Body of pancreas (tissue), 4 donors: ENCODE data around the gene ACOD1. TPM values are rescaled to one million over a fixed set of nuclear protein-coding genes. Genes with fewer than 3 reads are reported as not detected.
A peak's percentile ranks its signal among the peaks of the same experiment; 100 is the strongest.

Experiments used
- ATAC-seq: fragments of 150-250 bp; one replicate; pipeline ENCODE4 v1.9.1; 2016
- DNase-seq, 4 donors: peaks; one replicate each; pipeline ENCODE4 v3.0.0-alpha.2; 2019
- H3K27ac ChIP-seq, 4 donors: fragments of 200-600 bp; sonication (generic); 1 replicate in 3 of 4; 2 replicates in 1 of 4; pipeline versions ENCODE4 v1.5.1 to v1.6.1; 2016 to 2019; ENCODE audit warnings: mild to moderate bottlenecking in 1 of 4, mixed read lengths in 1 of 4, moderate library complexity in 1 of 4
- H3K27me3 ChIP-seq, 2 donors: fragments of 200-600 bp; sonication (generic); one replicate each; pipeline ENCODE4 v1.6.0; 2016; ENCODE audit warnings: mild to moderate bottlenecking in 1 of 2
- H3K36me3 ChIP-seq, 2 donors: fragments of 200-600 bp; sonication (generic); replicated peaks in 1 of 2; 2 replicates each; pipeline ENCODE4 v1.5.1; 2016; ENCODE audit warnings: low read depth in 2 of 2; ENCODE audit not compliant: insufficient read depth in 1 of 2
- H3K4me1 ChIP-seq: fragments of 200-600 bp; sonication (generic); one replicate; pipeline ENCODE4 v1.6.0; 2016
- H3K4me3 ChIP-seq, 2 donors: fragments of 200-600 bp; sonication (generic); 1 replicate in 1 of 2; 2 replicates in 1 of 2; pipeline ENCODE4 v1.5.1; 2016 to 2019
- H3K9me3 ChIP-seq, 3 donors: fragments of 200-600 bp; sonication (generic); 1 replicate in 2 of 3; 2 replicates in 1 of 3; pipeline ENCODE4 v1.5.1; 2016
- CTCF ChIP-seq, 7 experiments: fragments of 450-650 bp in 4 of 7; fragments of 200-600 bp in 3 of 7; sonication (generic) in 3 of 7; IDR thresholded peaks; one replicate each; pipeline ENCODE4 v1.5.1; 2016 to 2019; ENCODE audit warnings: antibody characterized with exemption in 7 of 7
- POLR2A ChIP-seq, 3 donors: fragments of 450-650 bp; IDR thresholded peaks; one replicate each; pipeline ENCODE4 v1.6.1; 2016; ENCODE audit warnings: antibody characterized with exemption in 3 of 3, mild to moderate bottlenecking in 2 of 3
- WGBS, 2 donors: methylation state at CpG; one replicate each; pipeline ENCODE4 v1.1.5; 2017; 5-methylcytosine and 5-hydroxymethylcytosine counted together
- intact Hi-C: fragments of 100-400 bp; cut with DNase I; formaldehyde crosslinking; loops from one replicate; pipeline ENCODE4 v1.15.1; 2023
- total RNA-seq, 2 donors: library from RNA; depleted of rRNA; stranded (reverse); fragments of >200 nt; gene quantifications; one replicate each; pipeline ENCODE4 v1.1.0, GENCODE V29; 2016

ACOD1 gene
- total RNA-seq, 2 donors from 2014 or later, result not detected

- intact Hi-C loops, result no loop called here
- no peak for DNase-seq
- Histone ChIP-seq H3K36me3 (no peaks in the 10 kb centered on the region), H3K9me3 (no peaks in the 10 kb centered on the region), H3K27me3 (no peaks in the 10 kb centered on the region), H3K4me1 (no peaks in the 10 kb centered on the region), H3K4me3 (no peak overlapping the region), H3K27ac (no peak overlapping the region)
- ATAC-seq, result no peak
- WGBS, 2 donors, result 63 to 73% methylated on average over 4 of the region's 4 CpGs
- TF ChIP-seq POLR2A (IDR thresholded peaks at IDR 0.05) (no peak), CTCF (IDR thresholded peaks at IDR 0.05) (no peak)
Measured at GRCh38 chr13:76932076-76932475, 16.2 kb upstream of the ACOD1 start.

DNA sequence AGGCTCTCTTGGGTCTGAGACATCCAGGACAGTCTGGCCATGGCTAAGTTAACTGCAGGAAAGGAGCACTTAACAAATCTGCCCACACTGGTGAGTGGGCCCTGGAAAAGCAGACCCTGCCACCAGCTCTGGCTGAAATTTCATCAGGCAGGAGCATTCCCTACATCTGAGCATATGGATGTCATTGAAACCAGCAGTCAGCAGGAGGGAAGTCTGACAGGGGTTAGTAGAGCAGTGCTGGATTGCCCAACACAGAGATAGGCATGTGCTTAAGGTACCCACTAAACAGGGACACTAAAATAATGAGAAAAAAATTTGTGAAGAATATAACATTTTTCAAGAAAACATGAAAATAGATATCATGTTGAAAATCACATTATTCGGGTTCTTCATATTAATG lies 13.6 kb upstream of the ACOD1 start:
- ATAC-seq, result no peak
- 94 to 97% methylated on average over 1 of the region's 1 CpG for WGBS, 2 donors
- intact Hi-C loops, result no loop called here
- Histone ChIP-seq H3K4me1 (no peaks in the 10 kb centered on the region), H3K9me3 (no peaks in the 10 kb centered on the region), H3K27ac (no peak overlapping the region), H3K4me3 (no peak overlapping the region), H3K36me3 (no peaks in the 10 kb centered on the region), H3K27me3 (no peaks in the 10 kb centered on the region)
- DNase-seq, result no peak
- TF ChIP-seq CTCF (IDR thresholded peaks at IDR 0.05) (no peak), POLR2A (IDR thresholded peaks at IDR 0.05) (no peak)

- H3K27me3 ChIP-seq, result no peaks in the 10 kb centered on the region
- no peak for TF ChIP-seq CTCF (IDR thresholded peaks at IDR 0.05)
- TF ChIP-seq POLR2A (IDR thresholded peaks at IDR 0.05), result no peak
- H3K9me3 ChIP-seq, result no peaks in the 10 kb centered on the region
- H3K4me1 ChIP-seq, result no peaks in the 10 kb centered on the region
- DNase-seq (no peak), ATAC-seq (no peak)
- no peak overlapping the region for H3K4me3 ChIP-seq
- intact Hi-C loops, result no loop called here
- no peak overlapping the region for H3K27ac ChIP-seq
- 68 to 84% methylated on average over 2 of the region's 2 CpGs for WGBS, 2 donors
- H3K36me3 ChIP-seq, result no peaks in the 10 kb centered on the region
Measured at GRCh38 chr13:76936763-76937162, 11.5 kb upstream of the ACOD1 start.

GRCh38 chr13:76937281-76937820 lies 11.0 kb upstream of the ACOD1 start:
- Histone ChIP-seq H3K27me3 (no peaks in the 10 kb centered on the region), H3K36me3 (no peaks in the 10 kb centered on the region), H3K27ac (no peak overlapping the region), H3K4me3 (no peak overlapping the region), H3K4me1 (no peaks in the 10 kb centered on the region), H3K9me3 (no peaks in the 10 kb centered on the region)
- TF ChIP-seq POLR2A (IDR thresholded peaks at IDR 0.05) (no peak), CTCF (IDR thresholded peaks at IDR 0.05) (no peak)
- WGBS, 2 donors, result 56 to 63% methylated on average over 2 of the region's 2 CpGs
- ATAC-seq, result no peak
- DNase-seq, result peak in 1 of 4 donors; percentile 24
- intact Hi-C loops, result no loop called here

DNA sequence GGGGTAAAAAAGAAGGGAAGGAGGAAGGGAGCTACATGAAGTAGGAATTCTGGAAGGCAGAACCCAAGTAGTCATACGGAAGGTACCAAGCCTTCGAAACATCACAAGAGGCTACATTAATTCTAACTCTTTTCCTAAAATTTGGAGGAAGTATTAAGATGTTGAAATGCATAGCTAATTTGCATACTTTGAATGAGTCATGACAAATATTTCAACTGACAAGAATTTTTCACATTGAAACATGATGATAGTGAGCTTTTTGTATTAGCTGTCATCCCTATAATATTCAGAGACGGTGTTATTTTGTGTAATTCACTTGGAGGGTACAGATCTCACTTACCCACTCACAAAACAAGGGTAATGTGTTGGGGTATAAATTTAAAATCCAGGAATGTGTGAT lies 9.1 kb upstream of the ACOD1 start:
- H3K4me1 ChIP-seq, result no peaks in the 10 kb centered on the region
- intact Hi-C loops, result no loop called here
- no peak for TF ChIP-seq POLR2A (IDR thresholded peaks at IDR 0.05)
- TF ChIP-seq CTCF (IDR thresholded peaks at IDR 0.05), result no peak
- no peaks in the 10 kb centered on the region for H3K36me3 ChIP-seq
- DNase-seq, result no peak
- ATAC-seq, result no peak
- H3K4me3 ChIP-seq, result no peak overlapping the region
- H3K27me3 ChIP-seq, result no peaks in the 10 kb centered on the region
- no peaks in the 10 kb centered on the region for H3K9me3 ChIP-seq
- H3K27ac ChIP-seq, result no peak overlapping the region
- WGBS, 2 donors, result 91 to 94% methylated on average over 3 of the region's 3 CpGs
